ENCODE results near the gene NAPG. TPM values are rescaled to one million over a fixed set of nuclear protein-coding genes. Genes with fewer than 3 reads are reported as not detected.

Gene NAPG
- total and polyA plus RNA-seq, 2 donors (not counting 3 experiments of a cell fraction or from before 2014, with no cell fraction given): 10.8 to 34.1 TPM

DNA sequence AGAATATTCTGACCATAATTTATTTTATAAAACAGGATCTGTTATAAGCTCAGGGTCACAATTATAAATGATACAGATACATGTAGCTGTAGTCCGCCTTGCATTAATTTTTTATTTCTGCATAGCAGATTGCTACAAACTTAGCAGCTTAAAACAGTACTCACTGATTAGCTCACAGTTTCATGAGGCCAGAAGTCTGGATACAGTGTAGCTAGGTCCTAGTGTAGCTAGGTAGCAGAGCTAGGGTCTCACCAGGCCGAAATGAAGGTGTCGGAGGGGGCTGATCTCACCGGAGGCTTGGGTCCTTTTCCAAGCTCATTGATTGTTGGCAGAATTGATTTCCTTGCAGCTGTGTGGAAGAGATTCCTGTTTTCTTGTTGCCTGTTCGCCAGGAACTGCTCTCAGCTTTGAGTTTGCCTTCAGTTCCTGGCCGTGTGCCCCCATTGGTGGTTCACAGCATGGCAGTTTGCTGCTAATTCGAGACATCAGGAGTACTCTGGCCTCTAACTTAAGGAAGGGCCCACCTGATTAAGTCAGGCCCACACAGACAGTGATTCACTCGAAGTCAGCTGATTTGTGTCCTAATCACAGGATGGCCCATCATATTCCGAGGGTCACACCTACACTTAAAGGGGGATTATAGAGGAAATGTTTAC, 18.4 kb downstream of the NAPG start:
- peaks cover 20 to 43% of the 10 kb centered on the region in 2 experiments for H3K36me3 ChIP-seq (ENCODE audit: control insufficient read depth in 2 of 2, extremely low read depth in 1 of 2, insufficient read depth in 2 of 2, low read length in 2 of 2)
- H3K9me3 ChIP-seq (replicated peaks; ENCODE audit: control insufficient read depth, insufficient read depth, low read length): no peaks in the 10 kb centered on the region
- dilution Hi-C loops (cut with MboI; ENCODE audit: extremely low pct_ligation_motif_present, low sequenced_read_pairs): no loop called here
- peaks cover 3% of the 10 kb centered on the region for H3K79me2 ChIP-seq (ENCODE audit: control insufficient read depth, insufficient read depth, low read length)
- H3K9me1 ChIP-seq (replicated peaks; ENCODE audit: control insufficient read depth, extremely low read depth, insufficient read depth, low read length): no peaks in the 10 kb centered on the region
- no peak overlapping the region for H3K9ac ChIP-seq (replicated peaks; ENCODE audit: extremely low read depth, insufficient read depth, low read length)
- no peak for TF ChIP-seq POLR2AphosphoS5 (IDR thresholded peaks at IDR 0.05; ENCODE audit: insufficient read depth, low read depth, low read length)
- TF ChIP-seq MYC (IDR thresholded peaks at IDR 0.05; ENCODE audit: low read depth, low read length): no peak
- TF ChIP-seq POLR2A (IDR thresholded peaks at IDR 0.05; ENCODE audit: low read depth, low read length): no peak
- no peak for TF ChIP-seq FOS (IDR thresholded peaks at IDR 0.05; ENCODE audit: borderline replicate concordance, insufficient read depth, low read length)
- no peak for TF ChIP-seq CTCF (IDR thresholded peaks at IDR 0.05; ENCODE audit: extremely low read depth in 1 of 2, insufficient read depth in 1 of 2, low read depth in 1 of 2, low read length in 2 of 2)
- TF ChIP-seq JUN (IDR thresholded peaks at IDR 0.05; ENCODE audit: borderline replicate concordance, insufficient read depth, insufficient read length, low read depth): no peak
- TF ChIP-seq MAX (IDR thresholded peaks at IDR 0.05; ENCODE audit: insufficient read depth, insufficient read length): no peak
- no peak for TF ChIP-seq GATA2 (IDR thresholded peaks at IDR 0.05; ENCODE audit: insufficient read depth, insufficient read length, low read depth, low read length)
- no peak for TF ChIP-seq EZH2 (IDR thresholded peaks at IDR 0.05; ENCODE audit: borderline replicate concordance, low read depth, low read length, severe bottlenecking)
- H3K27me3 ChIP-seq (ENCODE audit: control insufficient read depth in 2 of 2, insufficient read depth in 2 of 2, low read length in 2 of 2): no peaks in the 10 kb centered on the region
- H2AFZ ChIP-seq (ENCODE audit: low read depth, low read length): no peak overlapping the region
- FAIRE-seq: no peak
- no peak overlapping the region for H3K4me3 ChIP-seq (replicated peaks in 1 of 3; ENCODE audit: insufficient read depth in 1 of 3, low read depth in 1 of 3, low read length in 3 of 3)
- no peak overlapping the region for H3K27ac ChIP-seq (ENCODE audit: insufficient read depth, low read depth, low read length)
- H4K20me1 ChIP-seq (replicated peaks; ENCODE audit: control insufficient read depth, extremely low read depth, insufficient read depth, low read length): no peaks in the 10 kb centered on the region
- no TSS peak for BruUV-seq (replicated peaks)
- peaks cover 6% of the 10 kb centered on the region for H3K4me1 ChIP-seq (ENCODE audit: control insufficient read depth, extremely low read depth, insufficient read depth, low read length)
- ChIA-PET POLR2A (no interaction called here), CTCF (interaction anchor here (1.0 to 2.1 kb wide), 5 partner anchors 10 to 243 kb away, joined by 3 to 8 read pairs (median 4); no protein-coding TSS in a partner anchor)
- intact Hi-C loops (cut with micrococcal nuclease): no loop called here
- no peak for DNase-seq (ENCODE audit: low read depth, low spot score)
- H3K4me2 ChIP-seq (ENCODE audit: insufficient read depth, low read length): no peak overlapping the region
